Stromal cell of bone marrow (primary cell): ENCODE measurements around the gene NECTIN1.

ENCODE experiments used
- DNase-seq: peaks from one replicate; pipeline ENCODE4 v3.0.0-alpha.2; 2012; ENCODE audit warnings: low read depth

Gene NECTIN1

DNA sequence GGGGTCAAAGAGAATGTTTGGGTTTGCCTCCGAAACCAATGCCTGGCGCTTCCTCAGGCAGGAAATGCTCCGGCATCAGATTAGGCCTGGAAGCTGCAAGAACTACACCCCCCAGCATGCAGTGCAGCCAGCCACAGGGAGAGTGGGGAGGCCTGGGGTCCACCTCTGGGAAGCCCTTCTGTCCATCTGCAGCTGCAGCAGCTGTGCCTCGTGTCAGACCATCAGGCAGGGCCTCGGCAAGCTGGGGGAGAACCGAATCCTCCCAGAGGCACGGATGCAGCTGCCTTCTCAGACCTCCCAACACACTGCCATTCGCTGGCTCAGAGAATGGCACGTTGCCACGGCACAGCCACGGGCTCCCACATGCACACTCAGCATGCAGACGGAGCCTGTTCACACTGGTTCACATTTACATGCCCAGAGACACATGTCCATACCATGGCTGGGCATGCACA, 57.4 kb downstream of the NECTIN1 start:
- DNase-seq, result no peak

DNA sequence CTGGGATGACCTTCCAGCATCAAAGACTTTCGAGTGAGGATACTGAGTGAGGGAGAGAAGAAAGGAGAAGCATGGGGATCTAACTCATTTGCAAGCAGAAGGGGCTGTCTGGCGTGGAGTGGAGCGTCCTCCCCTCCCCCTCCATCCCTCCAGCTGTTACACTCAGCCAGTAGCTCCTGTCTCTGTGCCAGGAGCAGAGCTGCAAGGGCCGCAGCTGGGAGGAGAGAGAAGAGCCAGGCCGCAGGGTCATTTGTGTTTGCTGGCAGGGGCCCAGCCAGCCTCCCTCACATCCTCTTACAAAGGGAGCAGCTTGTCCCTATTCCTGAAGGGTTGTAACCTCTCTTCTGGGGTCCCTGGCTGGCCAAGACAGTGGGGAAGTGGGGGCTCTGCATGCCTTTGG, 57.9 kb downstream of the NECTIN1 start:
- peak; percentile 71 for DNase-seq

DNA sequence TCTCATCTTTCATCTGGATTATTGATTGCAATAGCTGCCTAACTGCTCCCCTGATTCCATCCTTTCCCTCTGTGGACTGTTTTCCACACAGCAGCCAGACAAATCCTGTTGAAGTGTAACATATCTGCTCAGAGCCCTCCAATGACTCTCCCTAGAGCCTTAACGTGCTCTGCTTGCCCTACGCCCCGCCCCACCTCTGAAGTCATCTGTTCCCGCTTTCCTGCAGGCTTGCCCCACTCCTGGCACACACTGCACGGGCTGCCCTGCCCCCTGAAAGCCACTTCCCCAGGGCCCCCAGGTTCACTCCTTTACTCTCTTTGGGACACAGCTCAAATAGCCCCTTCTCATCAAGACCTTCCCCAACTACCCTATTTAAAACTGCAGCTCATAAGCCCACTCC, 59.5 kb downstream of the NECTIN1 start:
- DNase-seq, result no peak

DNA sequence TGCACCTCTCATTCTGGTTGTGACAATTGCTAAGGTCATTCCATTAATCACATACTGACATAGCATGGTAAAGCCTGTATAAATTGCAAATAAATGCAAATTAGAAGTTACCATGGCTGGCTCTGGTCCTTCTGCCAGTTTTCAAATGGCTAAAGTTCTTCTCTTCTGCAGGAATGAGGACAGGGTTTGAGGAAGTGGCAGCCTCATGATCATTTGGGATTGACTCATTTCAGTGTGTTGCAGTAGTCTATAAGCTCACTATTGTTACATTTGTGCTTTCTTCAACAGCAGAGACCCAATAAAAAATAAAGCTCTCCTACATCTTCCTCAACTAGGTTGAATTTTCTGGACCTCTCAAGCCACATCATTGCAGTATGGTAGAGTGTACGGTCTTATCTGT, 60.3 kb downstream of the NECTIN1 start:
- no peak for DNase-seq

DNA sequence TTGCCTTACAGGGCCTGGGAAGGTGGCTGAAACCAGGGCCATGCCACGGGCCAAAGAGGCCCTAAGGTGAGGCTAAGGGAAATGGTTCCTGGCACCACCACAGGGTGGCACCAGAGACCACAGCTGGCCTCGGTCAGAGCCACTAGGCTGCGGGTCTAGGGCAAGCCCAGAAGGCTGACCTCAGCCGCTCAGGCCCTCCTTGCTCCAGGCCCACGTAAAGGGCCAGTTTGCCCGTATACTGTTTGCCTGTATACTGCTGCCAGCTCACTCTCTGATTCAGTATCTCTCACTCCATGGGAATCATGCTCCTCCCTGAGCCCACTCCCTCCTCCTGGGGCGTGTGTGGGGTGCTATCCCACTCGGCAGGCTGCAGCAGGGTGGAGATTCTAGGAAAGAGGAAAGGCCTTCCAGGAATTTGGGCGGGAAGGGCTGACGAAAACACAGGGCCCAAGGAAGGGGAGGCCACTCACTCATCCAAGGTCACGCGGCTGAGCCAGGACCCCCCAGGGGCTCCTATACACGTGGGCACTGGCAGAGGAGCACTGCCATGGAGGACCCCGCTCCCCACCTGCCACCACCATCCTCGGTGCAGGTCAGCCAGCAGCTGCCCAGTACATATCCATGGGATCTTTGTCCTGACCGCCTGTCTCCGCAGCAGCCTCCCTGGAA, 62.4 kb downstream of the NECTIN1 start:
- DNase-seq, result no peak

DNA sequence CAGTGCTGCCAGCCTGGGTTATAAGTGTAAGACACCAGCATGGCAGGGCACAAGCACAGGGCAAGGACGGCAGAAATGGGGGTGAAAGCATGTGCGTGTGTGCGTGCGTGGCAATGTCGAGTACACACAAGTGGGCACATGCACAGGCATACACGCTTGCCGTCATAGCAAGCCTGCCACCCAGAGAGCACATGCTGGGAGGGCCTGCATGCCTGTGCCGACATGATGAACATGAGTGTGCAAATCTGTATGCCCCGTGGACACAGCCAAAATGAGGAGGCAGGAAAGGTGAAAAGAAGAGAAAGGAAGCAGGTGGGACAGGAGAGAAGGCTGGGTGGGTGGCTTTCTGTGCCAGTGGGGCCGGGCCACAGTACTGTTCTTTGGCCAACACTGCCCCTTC, 62.9 kb downstream of the NECTIN1 start:
- no peak for DNase-seq

DNA sequence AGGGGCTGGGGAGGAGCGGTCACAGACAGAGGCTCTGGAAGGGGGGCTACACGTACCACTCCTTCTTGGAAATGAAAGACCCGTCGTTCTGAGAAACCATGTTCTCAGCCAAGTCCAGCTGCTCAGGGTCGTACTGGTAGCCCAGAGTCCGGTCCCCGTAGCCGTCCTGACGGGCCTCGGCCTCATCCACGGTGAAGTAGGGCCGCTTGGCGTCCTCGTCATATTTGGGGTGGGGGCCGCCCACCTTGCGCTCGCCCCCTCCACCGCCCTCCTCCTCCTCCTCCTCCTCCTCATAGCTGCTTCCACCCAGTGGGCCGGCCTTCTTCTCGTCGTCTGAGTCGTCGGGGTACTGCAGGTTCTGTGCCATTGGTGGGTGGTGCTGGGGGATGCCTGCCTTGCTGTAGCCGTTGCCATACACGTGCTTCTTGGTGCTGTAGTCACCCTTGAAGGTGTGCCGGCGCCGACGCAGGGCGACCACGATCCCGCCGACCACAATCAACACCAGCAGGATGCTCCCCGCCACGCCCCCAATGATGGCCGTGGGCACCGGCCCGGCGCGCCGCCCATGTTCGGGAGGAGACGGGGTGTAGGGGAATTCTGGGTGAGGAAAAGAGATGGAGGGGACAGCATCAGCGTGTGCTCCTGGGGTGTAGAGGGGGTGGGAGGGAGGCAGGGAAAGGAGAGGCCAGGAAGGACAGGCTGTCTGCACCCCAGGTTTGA, 64.1 kb downstream of the NECTIN1 start:
- DNase-seq, result no peak

DNA sequence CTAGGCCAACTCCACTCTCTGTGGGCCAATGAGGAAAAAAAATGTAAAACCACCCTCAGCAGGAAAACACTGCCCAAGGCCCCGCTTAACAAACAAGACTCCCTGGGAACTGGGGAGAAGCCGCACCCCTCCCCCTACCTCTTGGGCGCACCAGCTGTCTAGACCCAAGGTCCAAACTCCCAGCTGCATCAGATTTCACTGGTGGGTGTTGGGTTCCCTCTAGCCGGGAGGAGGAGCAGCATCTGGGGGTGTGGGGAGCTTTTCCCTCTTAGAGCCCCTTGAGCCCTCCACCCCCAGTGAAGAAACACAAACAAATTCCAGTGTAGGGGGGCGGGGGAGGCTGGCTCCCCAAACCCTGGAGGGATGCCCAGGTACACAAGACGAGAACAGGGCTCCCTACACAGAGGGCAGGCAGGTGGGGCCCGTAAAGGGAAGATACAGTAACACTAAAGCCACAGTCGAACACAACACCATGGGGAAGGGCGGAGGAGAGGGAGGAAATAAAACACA, 64.9 kb downstream of the NECTIN1 start:
- no peak for DNase-seq

DNA sequence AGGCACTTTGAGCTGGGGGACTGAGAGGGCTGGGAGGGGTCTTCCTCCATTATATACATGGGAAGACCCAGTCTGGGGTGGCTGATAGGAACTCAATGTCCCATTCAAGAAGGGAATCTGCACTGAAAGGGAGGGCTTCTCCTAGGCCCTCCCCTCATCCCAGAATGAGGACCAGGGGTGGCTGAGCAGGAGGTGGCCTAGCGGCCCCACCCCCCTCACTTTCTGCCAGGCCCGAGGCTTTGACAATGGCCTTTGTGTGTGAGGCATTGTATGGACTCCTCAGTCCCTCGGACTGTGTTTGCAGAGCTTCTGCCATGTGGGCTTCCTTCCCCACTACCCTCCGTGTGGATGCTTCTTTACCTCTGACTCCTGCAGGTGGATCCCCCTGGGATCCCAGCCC, 65.7 kb downstream of the NECTIN1 start:
- DNase-seq, result no peak

DNA sequence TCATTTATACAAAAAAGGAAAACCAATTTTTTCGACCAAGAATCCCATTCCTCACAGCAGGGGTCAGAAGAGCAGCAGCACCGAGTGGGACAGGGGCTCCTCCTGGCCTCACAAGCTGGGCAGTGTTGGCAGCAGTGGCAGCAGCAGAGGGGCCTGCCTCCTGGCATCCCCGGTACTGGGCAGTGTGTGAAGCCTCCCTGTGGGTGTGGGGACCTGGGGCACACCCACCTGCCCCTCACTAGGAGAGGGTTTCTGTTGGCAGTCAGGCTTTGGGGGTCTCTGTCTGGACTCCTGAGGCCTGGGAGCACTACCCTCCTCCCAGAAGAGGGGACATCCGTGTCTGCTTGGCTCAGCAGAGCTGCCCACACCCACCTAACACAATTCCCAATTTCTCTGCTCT, 67.8 kb downstream of the NECTIN1 start:
- DNase-seq, result no peak

DNA sequence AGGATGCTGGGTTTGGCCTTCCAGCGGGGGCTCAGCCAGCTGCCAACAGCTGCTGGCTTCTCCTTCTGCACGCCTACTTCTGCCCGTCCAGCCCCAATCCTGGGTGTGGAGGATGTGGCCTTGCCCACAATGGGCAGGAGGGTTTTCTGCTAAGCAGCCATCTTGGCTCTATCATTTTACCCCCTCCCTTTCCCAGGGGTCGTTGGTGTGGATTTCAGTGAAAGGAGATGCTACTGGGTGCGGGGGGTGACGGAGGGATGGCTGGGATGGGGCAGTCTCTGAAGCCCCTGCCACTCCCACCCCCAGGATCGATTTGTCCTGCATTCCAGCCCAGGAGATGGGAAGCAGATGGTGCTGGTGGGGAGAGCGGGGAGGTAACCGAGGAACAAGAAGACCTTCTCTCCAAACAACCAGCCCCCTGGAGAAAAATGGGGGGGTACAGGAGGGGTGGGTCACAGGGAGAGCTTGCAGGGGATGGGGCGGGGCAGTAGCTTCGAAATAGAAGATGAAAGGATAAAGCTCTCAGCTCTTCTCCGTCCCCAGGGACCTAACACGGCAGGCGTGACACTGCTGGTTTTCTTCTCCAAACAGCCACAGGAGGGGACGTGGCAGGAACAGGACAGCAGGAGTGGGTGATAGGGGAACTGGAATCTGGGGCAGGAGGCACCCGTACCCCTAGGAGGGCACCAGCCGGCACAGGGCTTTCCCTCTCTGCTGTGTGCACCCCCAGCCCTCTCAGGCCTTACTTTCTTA, 68.9 kb downstream of the NECTIN1 start:
- DNase-seq, result no peak

DNA sequence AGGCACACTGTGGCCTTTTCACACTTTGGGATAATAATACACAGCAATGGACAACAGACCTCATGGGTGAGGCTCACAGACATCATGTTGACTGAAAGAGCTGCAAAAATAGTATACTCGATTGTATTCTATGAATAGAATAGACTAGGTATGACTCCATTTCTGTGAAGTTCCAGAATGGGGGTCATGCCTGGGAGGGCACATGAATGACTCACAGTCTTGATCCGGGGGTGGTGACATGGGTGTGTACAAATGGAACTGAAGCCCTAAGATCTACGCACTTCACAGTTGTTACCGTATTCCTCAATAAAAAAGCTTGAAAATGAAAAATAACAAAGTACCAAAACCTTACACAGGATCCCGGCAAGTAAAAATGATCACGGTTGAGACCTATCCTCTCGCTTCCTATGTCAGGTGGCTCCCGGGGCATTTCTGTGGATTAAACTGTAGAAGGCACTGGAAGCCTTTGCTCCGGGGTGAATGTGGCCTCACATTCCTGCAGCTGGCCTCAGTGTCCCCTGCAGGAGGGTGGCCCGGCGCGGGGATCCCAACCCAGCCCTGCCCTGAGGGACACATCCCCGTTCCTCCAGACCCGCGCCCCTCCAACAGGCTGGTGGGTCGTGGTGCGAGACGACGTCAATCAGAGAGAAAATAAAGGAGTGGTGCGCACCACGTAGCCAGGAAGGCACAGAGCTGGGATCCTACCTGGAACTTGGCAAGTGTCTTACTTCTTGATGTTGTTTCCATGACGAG, 75.9 kb downstream of the NECTIN1 start:
- DNase-seq, result no peak

DNA sequence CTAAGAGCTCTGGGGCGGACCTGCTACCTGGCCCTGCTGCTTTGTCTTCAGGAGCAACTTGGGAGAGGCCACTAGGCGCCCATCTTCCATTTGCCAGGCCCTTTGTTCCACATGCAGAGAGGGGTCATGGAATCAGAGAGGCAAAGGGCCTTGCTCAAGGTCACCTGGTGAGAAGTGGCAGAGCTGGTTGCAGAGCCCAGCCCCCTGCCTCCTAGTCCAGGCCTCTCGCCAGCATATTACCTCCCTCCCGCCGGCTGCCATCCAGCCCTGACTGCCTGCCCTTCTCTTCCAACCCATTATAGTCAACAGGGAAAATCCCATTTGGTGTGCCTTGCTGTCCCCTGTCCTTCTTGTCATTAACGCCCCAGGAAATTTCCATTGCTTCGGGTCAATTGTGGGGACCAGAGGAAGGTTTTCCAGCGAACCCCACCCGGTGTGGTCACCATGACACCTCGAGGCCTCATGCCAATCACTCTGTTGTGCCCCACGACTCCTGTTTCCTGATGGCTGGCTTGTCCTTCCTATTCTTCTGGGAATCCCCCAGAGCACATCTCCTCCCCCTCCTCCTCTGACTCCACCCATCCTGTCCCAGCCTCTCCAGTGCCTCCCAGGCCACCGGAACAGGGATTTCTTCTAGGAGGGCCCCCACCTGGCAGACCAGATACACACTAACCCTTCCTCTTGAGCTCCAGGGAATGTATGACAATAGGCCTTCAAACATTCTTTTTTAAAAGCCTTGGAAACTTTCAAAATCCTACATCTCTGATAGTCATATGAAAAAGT, 77.0 kb downstream of the NECTIN1 start:
- DNase-seq, result no peak

DNA sequence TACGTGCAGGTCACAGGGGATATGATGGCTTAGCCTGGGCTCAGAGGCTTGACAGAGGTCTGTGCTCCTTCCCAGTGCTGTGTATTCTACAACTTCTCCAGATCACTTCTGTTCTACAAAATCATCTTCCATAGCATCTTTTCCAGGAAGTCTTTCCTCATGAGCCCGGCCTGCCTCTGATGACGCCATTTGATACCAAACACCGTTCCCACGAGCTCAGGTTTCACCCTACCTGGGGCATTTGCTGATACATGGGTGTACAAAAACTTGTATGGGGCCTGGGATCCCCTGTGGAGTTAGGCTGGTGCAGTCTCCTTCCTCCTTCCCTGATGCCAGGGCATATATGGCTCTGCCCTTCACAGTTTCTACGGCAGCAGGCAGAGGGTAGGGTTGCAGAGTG, 78.7 kb downstream of the NECTIN1 start:
- DNase-seq, result no peak

DNA sequence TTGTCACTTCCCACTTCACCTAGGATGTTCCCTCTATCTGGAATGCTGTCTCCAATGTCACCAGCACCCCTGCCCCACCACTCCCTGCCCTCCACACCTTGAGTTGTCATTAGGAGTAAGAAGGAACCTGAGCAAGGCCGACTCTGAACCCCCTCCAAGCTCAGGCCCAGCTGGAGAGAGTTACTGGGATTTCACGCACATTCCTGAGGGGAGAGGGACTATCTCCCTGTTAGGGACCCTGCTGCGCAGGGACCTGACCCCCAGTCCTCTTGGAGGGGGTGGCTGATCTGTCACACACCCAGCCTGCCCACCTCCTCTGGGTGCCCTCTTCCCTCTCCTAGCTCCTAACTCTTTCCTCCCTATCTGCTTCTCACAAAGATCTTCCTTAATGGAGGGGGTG, 81.7 kb downstream of the NECTIN1 start:
- DNase-seq, result no peak

DNA sequence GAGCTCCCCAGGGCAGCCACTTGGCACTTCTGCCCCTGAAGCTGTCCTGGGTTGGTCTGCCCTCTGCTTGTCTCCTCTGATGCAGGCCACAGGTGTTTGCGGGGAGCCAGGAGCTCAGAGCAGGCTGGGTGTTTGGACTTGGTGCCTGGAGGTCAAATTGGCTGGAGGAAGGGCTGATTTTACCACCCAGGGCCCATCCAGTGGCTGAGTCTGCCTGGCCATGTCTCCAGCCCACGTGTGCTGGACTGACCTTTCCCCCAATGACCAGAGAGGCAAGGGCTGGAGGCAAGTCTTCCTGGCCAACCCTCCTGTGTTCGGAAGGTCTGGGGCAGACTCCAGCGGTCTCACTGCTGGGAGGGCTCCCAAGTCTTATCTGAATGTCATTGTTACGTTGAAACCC, 84.0 kb downstream of the NECTIN1 start:
- no peak for DNase-seq

DNA sequence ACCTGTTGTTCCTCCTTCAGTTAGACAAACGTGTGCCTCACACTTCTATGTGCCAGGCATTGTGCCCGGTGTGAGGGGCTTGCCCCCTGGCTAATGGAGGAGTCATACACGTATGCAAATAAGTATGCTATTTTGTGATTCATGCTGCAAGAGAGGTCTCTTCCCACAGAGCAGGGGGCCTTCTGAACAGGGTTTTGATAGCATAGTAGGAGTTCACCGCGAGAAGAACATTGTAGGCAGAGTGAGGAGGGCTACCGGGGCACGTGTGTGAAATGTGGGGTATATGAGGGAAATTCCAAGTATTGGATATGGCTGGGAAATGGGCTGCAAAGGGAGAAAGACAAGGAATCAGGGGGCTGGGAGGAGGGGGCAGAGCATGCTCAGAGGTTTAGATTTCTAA, 84.5 kb downstream of the NECTIN1 start:
- no peak for DNase-seq

DNA sequence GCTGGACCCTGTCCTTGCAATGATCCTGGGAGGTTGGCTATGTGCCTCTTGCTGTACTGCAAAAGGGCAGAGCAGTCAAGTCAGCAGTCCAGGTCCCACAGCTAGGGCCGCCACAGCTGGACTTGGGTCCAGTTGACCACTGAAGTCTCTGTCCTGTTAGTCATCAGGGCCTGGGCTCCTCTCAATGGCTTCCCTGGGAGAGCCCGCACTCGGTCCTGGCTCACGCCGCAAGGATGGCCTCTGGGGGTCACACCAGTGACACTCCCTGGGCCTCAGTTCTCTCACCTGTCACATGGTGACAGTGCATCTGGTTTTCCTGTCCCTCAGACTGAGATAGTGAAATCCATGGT, 85.1 kb downstream of the NECTIN1 start:
- DNase-seq, result no peak

DNA sequence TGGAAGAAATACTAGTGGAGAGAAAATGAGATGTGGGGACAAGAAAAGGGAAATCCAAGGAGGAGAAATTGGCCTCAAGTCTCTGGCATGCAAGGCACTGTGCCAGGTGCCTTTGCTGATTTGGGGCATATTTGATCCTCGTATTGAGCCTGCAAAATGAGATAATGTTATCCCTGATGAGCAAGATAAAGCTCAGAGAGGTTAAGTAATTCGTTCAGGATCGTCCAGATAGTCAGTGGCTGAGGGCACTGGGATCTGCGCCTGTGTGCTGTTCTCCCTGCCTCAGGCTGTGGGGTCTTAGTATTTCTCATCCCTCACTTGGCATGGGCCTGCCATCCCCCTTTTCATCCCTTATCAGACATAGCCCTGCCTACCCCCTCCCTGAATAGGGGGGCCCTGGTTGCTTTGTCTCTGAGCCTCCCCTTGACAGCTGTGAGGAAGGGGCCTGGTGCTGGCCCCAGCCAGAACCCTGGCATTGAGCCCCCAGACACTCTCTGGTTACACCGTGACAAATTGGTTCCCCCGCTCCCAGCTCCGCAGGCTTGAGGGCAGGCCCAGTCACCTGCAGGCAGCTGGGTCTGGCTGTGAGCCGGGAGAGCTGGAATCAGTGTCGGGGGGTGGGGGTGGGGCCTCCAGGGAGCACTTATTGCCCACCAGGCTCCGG, 85.7 kb downstream of the NECTIN1 start:
- no peak for DNase-seq

DNA sequence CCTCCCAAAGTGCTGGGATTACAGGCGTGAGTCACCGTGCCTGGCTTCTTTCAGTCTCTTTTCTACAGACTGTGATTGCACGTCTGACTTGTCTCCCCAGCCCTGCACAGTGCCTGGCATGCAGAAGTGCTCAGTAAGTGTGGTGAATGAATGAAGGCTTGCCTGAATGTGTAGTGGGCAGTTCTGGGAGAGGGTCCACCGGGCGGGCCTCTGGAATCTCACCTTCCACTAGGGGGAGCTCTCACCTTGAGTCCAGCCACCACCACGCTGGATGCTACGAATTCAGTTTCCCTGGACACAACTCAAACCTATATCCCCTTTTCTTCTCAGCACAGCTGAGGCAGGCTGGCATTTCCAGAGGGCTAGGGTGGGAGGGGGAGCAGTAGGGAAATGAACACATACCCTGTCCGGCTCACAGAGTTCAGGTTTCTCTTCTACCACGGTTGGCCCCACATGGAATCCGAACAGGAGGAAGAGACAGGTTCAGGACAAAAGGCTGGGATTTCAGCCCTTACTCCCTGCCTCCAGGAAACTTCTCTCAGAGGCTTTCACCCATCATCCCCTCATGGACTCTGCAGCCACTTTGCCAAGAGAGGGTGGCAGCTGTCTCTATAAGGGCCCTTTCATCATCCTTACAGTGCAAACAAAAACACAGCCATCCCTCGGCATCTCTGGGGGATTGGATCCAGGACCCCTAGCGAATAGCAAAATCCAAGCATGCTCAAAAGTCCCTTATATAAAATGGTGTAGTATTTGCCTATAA, 86.8 kb downstream of the NECTIN1 start:
- no peak for DNase-seq
